Upper lobe of left lung (tissue), 6 donors: Measurements from ENCODE around the gene TRDMT1. TPM values are rescaled to one million over a fixed set of nuclear protein-coding genes. Genes with fewer than 3 reads are reported as not detected.
A peak's percentile ranks its signal among the peaks of the same experiment; 100 is the strongest.

Source experiments
- ATAC-seq, 2 donors: fragments of 200-7000 bp; cut with Tn5 transposase; one replicate each; pipeline ENCODE4 v1.9.1; 2022; ENCODE audit warnings: mild to moderate bottlenecking in 2 of 2, moderate library complexity in 2 of 2; ENCODE audit not compliant: low FRiP score in 2 of 2
- DNase-seq, 2 donors: peaks; one replicate each; pipeline ENCODE4 v3.0.0-alpha.2; 2019 to 2020
- H3K27ac ChIP-seq, 4 donors: fragments of 200-600 bp; sonication (generic); one replicate each; pipeline ENCODE4 v1.5.1; 2016 to 2019
- H3K27me3 ChIP-seq, 4 donors: fragments of 200-600 bp; sonication (generic); one replicate each; pipeline ENCODE4 v1.5.1; 2017 to 2019
- H3K36me3 ChIP-seq, 4 donors: fragments of 200-600 bp; sonication (generic); one replicate each; pipeline ENCODE4 v1.5.1; 2016 to 2019
- H3K4me1 ChIP-seq, 4 donors: fragments of 200-600 bp; sonication (generic); one replicate each; pipeline ENCODE4 v1.5.1; 2018 to 2019
- H3K4me3 ChIP-seq, 4 donors: fragments of 200-600 bp; sonication (generic); one replicate each; pipeline ENCODE4 v1.5.1; 2017 to 2019; ENCODE audit warnings: mild to moderate bottlenecking in 2 of 4, moderate library complexity in 1 of 4
- H3K9me3 ChIP-seq, 4 donors: fragments of 200-600 bp; sonication (generic); one replicate each; pipeline ENCODE4 v1.5.1; 2018 to 2019
- EP300 ChIP-seq, 4 donors: sonication (generic); formaldehyde crosslinking; IDR thresholded peaks; one replicate each; pipeline ENCODE4 v1.5.1; 2017; ENCODE audit warnings: antibody characterized with exemption in 4 of 4, control low read depth in 2 of 4
- POLR2A ChIP-seq, 4 donors: fragments of 450-650 bp; IDR thresholded peaks; one replicate each; pipeline ENCODE4 v1.5.1; 2016 to 2017; ENCODE audit warnings: antibody characterized with exemption in 4 of 4, mild to moderate bottlenecking in 2 of 4
- POLR2AphosphoS5 ChIP-seq, 2 donors: sonication (generic); formaldehyde crosslinking; IDR thresholded peaks; one replicate each; pipeline ENCODE4 v1.5.1; 2017; ENCODE audit warnings: antibody characterized with exemption in 2 of 2
- WGBS, 2 donors: methylation state at CpG; one replicate each; pipeline ENCODE4 v1.1.5; 2017 to 2018; 5-methylcytosine and 5-hydroxymethylcytosine counted together
- total RNA-seq, 6 donors: library from RNA; depleted of rRNA in 4 of 6; stranded (reverse); fragments of >200 nt in 4 of 6; gene quantifications; one replicate each; pipeline versions ENCODE4 v1.1.0 to v1.2.1, GENCODE V29; 2016 to 2021
- TF ChIP-seq, protein P1 (sequence below), 6 experiments: fragments of 450-650 bp in 4 of 6; fragments of 200-600 bp in 2 of 6; sonication (generic) in 2 of 6; IDR thresholded peaks; one replicate each; pipeline ENCODE4 v1.5.1; 2016 to 2019; ENCODE audit warnings: antibody characterized with exemption in 6 of 6
- donor health status: DM: no; HTN: no; CAD: no; lungs with moderate emphysema.
- donor health status: DM: no; HTN: yes; CAD: no; lungs with severe emphysema.

The TRDMT1 gene
- total RNA-seq, 6 donors from 2014 or later, result 5.8 to 22.0 (median 7.4) TPM

DNA sequence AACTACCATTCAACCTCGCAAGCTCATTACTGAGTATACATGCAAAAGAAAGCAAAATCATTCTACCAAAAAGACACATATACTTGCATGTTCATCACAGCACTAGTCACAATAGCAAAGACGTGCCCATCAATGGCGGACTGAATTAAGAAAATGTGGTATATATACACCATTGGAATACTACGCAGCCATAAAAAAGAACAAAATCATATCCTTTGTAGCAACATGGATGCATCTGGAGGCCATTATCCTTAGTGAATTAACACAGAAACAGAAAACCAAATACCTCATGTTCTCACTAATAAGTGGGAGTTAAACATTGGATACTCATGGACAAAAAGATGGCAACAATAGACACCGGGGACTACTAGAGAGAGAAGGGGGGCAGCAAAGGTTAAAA is 6.4 kb downstream of the TRDMT1 start:
- TF ChIP-seq POLR2A (IDR thresholded peaks at IDR 0.05), result no peak
- no peak for TF ChIP-seq POLR2AphosphoS5 (IDR thresholded peaks at IDR 0.05)
- TF ChIP-seq, protein P1, sequence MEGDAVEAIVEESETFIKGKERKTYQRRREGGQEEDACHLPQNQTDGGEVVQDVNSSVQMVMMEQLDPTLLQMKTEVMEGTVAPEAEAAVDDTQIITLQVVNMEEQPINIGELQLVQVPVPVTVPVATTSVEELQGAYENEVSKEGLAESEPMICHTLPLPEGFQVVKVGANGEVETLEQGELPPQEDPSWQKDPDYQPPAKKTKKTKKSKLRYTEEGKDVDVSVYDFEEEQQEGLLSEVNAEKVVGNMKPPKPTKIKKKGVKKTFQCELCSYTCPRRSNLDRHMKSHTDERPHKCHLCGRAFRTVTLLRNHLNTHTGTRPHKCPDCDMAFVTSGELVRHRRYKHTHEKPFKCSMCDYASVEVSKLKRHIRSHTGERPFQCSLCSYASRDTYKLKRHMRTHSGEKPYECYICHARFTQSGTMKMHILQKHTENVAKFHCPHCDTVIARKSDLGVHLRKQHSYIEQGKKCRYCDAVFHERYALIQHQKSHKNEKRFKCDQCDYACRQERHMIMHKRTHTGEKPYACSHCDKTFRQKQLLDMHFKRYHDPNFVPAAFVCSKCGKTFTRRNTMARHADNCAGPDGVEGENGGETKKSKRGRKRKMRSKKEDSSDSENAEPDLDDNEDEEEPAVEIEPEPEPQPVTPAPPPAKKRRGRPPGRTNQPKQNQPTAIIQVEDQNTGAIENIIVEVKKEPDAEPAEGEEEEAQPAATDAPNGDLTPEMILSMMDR (IDR thresholded peaks at IDR 0.05), result no peak
- no peak for TF ChIP-seq EP300 (IDR thresholded peaks at IDR 0.05)
- H3K9me3 ChIP-seq, result no peaks in the 10 kb centered on the region
- H3K27ac ChIP-seq, result no peak overlapping the region
- no peak overlapping the region for H3K4me3 ChIP-seq
- ATAC-seq (no peak), DNase-seq (no peak)
- H3K27me3 ChIP-seq, result no peaks in the 10 kb centered on the region
- no peaks in the 10 kb centered on the region for H3K36me3 ChIP-seq
- H3K4me1 ChIP-seq, result peaks cover 4 to 12% (median 9%) of the 10 kb centered on the region in 4 donors
- 79 to 98% methylated on average over 4 to 5 of the region's 5 CpGs for WGBS, 2 donors

DNA sequence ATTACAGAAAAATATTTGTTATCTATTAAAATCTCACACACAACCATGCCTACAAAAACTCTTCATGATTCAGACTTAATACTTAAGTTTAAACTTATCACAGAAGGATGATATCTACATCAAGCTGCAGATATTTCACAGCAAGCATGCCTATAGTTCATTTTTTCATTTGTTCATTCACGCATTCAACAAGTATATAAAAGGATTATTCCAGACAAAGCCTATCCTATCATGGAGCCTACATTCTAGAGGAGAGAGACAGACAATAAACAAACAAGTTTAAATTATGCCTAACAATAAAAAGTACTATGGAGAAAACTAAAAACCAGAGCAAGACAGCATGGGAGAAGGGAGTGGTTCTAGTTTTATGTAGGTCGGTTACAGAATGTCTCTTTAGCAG is 10.9 kb downstream of the TRDMT1 start:
- no peak for TF ChIP-seq POLR2AphosphoS5 (IDR thresholded peaks at IDR 0.05)
- no peak for TF ChIP-seq EP300 (IDR thresholded peaks at IDR 0.05)
- TF ChIP-seq, protein P1 (IDR thresholded peaks at IDR 0.05), result no peak
- TF ChIP-seq POLR2A (IDR thresholded peaks at IDR 0.05), result no peak
- H3K27ac ChIP-seq, result no peak overlapping the region
- H3K36me3 ChIP-seq, result no peaks in the 10 kb centered on the region
- DNase-seq (no peak), ATAC-seq (no peak)
- H3K27me3 ChIP-seq, result no peaks in the 10 kb centered on the region
- 89 to 98% methylated on average over 2 of the region's 2 CpGs for WGBS, 2 donors
- peaks cover 0 to 6% (median 2%) of the 10 kb centered on the region in 4 donors for H3K4me1 ChIP-seq
- H3K9me3 ChIP-seq, result no peaks in the 10 kb centered on the region
- no peak overlapping the region for H3K4me3 ChIP-seq

DNA sequence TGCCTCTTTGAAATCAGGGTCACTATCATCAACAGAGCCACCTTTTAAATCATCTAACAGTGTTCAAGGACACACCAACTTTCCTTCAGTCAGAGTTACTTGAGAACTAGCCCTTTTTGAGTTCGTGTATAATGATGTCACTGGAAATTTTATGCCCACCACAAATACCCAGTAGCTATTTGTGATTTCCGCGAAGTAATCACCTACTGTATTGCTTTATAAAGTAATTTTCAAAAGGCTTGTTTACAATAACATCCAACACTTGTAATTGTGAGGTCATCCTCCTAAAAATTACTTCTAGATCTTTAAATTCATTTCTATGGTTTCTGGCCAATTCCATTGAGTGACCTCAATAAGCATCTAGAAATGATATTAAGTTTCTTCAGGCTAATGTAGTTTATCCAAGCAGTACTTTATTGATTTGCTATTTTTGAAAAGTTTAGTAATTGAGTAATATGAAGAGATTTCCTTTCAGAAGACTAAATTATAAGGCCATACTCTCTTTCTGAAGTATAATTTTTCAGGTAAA is 12.8 kb downstream of the TRDMT1 start:
- Histone ChIP-seq H3K9me3 (no peaks in the 10 kb centered on the region), H3K27me3 (no peaks in the 10 kb centered on the region), H3K4me3 (no peak overlapping the region), H3K4me1 (peaks cover 0 to 6% (median 2%) of the 10 kb centered on the region in 4 donors), H3K27ac (no peak overlapping the region), H3K36me3 (no peaks in the 10 kb centered on the region)
- no peak for TF ChIP-seq POLR2A (IDR thresholded peaks at IDR 0.05)
- TF ChIP-seq EP300 (IDR thresholded peaks at IDR 0.05), result no peak
- TF ChIP-seq, protein P1 (IDR thresholded peaks at IDR 0.05), result no peak
- no peak for TF ChIP-seq POLR2AphosphoS5 (IDR thresholded peaks at IDR 0.05)
- ATAC-seq (no peak), DNase-seq (no peak)
- 89 to 91% methylated on average over 3 of the region's 3 CpGs for WGBS, 2 donors

DNA sequence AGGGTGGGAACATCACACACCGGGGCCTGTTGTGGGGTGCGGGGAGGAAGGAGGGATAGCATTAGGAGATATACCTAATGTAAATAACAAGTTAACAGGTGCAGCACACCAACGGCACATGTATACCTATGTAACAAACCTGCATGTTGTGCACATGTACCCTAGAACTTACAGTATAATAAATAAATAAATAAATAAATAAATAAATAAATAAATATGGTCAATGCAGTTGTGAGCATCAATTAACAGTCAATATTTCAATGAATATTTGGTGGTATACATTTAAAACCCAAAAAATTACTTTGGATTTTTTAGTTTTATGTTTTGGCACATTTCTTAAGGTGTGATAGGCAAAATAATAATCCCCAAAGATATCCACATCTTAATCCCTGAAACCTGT is 15.6 kb downstream of the TRDMT1 start:
- Histone ChIP-seq H3K27me3 (no peaks in the 10 kb centered on the region), H3K4me1 (peaks cover 0 to 12% (median 5%) of the 10 kb centered on the region in 4 donors), H3K36me3 (no peaks in the 10 kb centered on the region), H3K27ac (no peak overlapping the region), H3K4me3 (no peak overlapping the region), H3K9me3 (no peaks in the 10 kb centered on the region)
- WGBS, 2 donors, result 98 to 100% methylated on average over 3 of the region's 3 CpGs
- DNase-seq, result no peak
- TF ChIP-seq POLR2AphosphoS5 (IDR thresholded peaks at IDR 0.05), result no peak
- TF ChIP-seq, protein P1 (IDR thresholded peaks at IDR 0.05), result no peak
- TF ChIP-seq POLR2A (IDR thresholded peaks at IDR 0.05), result no peak
- ATAC-seq, result no peak

DNA sequence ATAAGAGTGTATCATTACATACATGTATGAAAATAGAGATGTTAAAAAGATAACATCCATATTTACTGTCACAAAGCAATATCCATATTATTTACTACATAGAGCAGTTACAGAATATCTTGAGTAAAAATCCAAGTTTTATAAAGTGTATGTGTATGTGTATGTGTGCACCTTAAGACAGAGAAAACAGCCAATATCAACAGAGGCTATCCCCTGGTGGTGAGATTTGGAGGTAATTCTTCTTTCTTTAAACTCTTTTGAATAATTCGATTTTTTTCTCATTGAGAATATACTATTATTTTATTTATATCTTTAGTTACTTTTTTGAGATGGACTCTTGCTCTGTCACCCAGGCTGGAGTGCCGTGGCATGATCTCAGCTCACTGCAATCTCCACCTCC is 18.4 kb downstream of the TRDMT1 start:
- Histone ChIP-seq H3K4me3 (no peak overlapping the region), H3K27ac (no peak overlapping the region), H3K36me3 (no peaks in the 10 kb centered on the region), H3K27me3 (no peaks in the 10 kb centered on the region), H3K4me1 (peaks cover 0 to 7% (median 5%) of the 10 kb centered on the region in 4 donors), H3K9me3 (no peaks in the 10 kb centered on the region)
- ATAC-seq (no peak), DNase-seq (no peak)
- TF ChIP-seq POLR2A (IDR thresholded peaks at IDR 0.05) (no peak), EP300 (IDR thresholded peaks at IDR 0.05) (no peak), POLR2AphosphoS5 (IDR thresholded peaks at IDR 0.05) (no peak)
- TF ChIP-seq, protein P1 (IDR thresholded peaks at IDR 0.05), result peak in 2 of 6 experiments; percentile 8 to 19
- 92 to 97% methylated on average over 2 of the region's 2 CpGs for WGBS, 2 donors
